Type B pancreatic cell (in vitro differentiated cells): ENCODE results near the gene NUP93. TPM values are rescaled to one million over a fixed set of nuclear protein-coding genes. Genes with fewer than 3 reads are reported as not detected.
"Not testable (repeated sequence)": the region's sequence is repeated elsewhere in the genome, so short reads cannot be mapped to it uniquely, and the experiment has no call there.

Experiments used
- DNase-seq: peaks from one replicate; pipeline ENCODE4 v3.0.0; 2021; ENCODE audit warnings: mixed read lengths; ENCODE audit not compliant: unreplicated experiment; ENCODE audit errors: extremely low spot score
- H3K27ac Mint-ChIP-seq: 2 replicates; pipeline ENCODE4 v1.8.0; 2021; ENCODE audit warnings: mild to moderate bottlenecking, mixed read lengths
- H3K27me3 Mint-ChIP-seq: 2 replicates; pipeline ENCODE4 v1.8.0; 2021; ENCODE audit warnings: mixed read lengths
- H3K36me3 Mint-ChIP-seq: 2 replicates; pipeline ENCODE4 v1.8.0; 2021; ENCODE audit warnings: mixed read lengths
- H3K4me1 Mint-ChIP-seq: one replicate; pipeline ENCODE4 v1.8.0; 2021; ENCODE audit warnings: mixed read lengths; ENCODE audit not compliant: unreplicated experiment
- H3K4me3 Mint-ChIP-seq: 2 replicates; pipeline ENCODE4 v1.8.0; 2021; ENCODE audit warnings: mild to moderate bottlenecking, mixed read lengths
- H3K9me3 Mint-ChIP-seq: 2 replicates; pipeline ENCODE4 v1.8.0; 2021; ENCODE audit warnings: mixed read lengths
- total RNA-seq: library from RNA; stranded (reverse); gene quantifications from 2 replicates; pipeline ENCODE4 v1.2.1, GENCODE V29; 2021; ENCODE audit warnings: low replicate concordance
- TF ChIP-seq, protein P1 (sequence below): fragments of 200-600 bp; sonication (generic); conservative IDR thresholded peaks from 2 replicates; pipeline ENCODE4 v1.5.0; 2021; ENCODE audit warnings: antibody characterized with exemption, mild to moderate bottlenecking

Gene NUP93
- total RNA-seq, 1 donor from 2014 or later: 101 TPM

- H3K9me3 Mint-ChIP-seq: no peaks in the 10 kb centered on the region
- peaks cover 16% of the 10 kb centered on the region for H3K27me3 Mint-ChIP-seq
- no peak for DNase-seq
- H3K4me3 Mint-ChIP-seq: no peak overlapping the region
- H3K4me1 Mint-ChIP-seq: no peaks in the 10 kb centered on the region
- no peaks in the 10 kb centered on the region for H3K36me3 Mint-ChIP-seq
- no peak overlapping the region for H3K27ac Mint-ChIP-seq
- TF ChIP-seq, protein P1, sequence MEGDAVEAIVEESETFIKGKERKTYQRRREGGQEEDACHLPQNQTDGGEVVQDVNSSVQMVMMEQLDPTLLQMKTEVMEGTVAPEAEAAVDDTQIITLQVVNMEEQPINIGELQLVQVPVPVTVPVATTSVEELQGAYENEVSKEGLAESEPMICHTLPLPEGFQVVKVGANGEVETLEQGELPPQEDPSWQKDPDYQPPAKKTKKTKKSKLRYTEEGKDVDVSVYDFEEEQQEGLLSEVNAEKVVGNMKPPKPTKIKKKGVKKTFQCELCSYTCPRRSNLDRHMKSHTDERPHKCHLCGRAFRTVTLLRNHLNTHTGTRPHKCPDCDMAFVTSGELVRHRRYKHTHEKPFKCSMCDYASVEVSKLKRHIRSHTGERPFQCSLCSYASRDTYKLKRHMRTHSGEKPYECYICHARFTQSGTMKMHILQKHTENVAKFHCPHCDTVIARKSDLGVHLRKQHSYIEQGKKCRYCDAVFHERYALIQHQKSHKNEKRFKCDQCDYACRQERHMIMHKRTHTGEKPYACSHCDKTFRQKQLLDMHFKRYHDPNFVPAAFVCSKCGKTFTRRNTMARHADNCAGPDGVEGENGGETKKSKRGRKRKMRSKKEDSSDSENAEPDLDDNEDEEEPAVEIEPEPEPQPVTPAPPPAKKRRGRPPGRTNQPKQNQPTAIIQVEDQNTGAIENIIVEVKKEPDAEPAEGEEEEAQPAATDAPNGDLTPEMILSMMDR: no peak
Observed at GRCh38 chr16:56710181-56710737, 19.7 kb upstream of the NUP93 start.

DNA sequence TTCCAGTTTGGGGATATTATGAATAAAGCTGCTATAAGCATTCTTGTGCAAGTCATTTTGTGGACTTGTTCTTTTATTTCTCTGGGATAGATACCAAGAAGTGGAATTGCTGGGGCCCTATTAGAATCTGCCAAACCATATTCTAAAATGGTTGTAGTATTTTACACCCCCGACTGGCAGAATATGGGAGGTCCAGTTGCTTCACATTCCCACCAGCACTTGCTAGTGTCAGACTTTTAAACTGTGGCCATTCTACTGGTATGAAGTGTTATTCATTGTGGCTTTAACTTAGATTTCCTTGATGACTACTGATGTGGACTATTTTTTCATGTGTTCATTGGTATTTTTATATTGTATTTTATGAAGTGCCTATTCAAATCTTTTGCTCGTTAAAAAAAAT, 18.1 kb upstream of the NUP93 start:
- Mint-ChIP-seq H3K4me1 (no peaks in the 10 kb centered on the region), H3K27me3 (peaks cover 16% of the 10 kb centered on the region), H3K9me3 (no peaks in the 10 kb centered on the region), H3K4me3 (no peak overlapping the region), H3K36me3 (no peaks in the 10 kb centered on the region), H3K27ac (no peak overlapping the region)
- DNase-seq: no peak
- TF ChIP-seq, protein P1: no peak

DNA sequence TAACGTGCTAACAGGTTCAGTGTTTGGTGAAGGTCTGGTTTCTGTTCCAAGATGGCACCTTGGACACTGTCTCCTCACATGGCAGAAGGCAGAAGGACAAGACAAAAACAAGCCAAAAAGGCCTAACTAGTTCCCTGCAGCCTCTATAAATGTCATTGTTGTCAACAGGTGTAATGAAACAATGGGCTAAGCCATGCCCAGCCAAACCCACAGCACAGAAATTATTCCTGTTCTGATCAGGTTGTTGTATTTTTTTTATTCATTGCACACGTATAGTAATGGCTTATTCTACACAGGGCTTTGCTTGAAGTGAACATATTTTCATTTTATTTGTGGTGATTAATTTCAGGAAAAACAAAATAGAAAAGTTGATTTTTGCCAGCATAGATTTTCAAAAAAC, 16.1 kb upstream of the NUP93 start:
- TF ChIP-seq, protein P1: no peak
- Mint-ChIP-seq H3K27me3 (peaks cover 10% of the 10 kb centered on the region), H3K4me1 (no peaks in the 10 kb centered on the region), H3K9me3 (no peaks in the 10 kb centered on the region), H3K4me3 (no peak overlapping the region), H3K36me3 (no peaks in the 10 kb centered on the region), H3K27ac (no peak overlapping the region)
- DNase-seq: no peak

DNA sequence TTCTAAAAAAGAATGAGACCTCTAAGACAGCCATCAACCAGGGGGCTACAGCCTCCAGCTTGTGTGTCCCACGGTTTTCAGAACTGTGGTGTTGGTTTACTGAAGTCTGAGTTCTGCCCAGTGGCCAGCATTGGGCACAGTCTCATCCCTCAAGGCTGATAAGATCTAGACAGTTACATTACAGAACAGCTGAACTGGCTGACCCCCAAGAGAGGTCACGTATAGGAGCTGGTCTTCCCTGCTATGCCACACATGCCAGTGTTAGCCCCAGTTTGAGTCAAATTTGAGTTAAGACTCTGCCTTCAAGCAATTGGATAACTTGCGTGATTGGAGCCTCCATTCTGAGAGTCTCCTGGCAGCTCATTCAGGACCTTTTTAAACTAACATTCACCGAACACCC, 14.8 kb upstream of the NUP93 start:
- H3K9me3 Mint-ChIP-seq: no peaks in the 10 kb centered on the region
- no peaks in the 10 kb centered on the region for H3K4me1 Mint-ChIP-seq
- H3K36me3 Mint-ChIP-seq: no peaks in the 10 kb centered on the region
- TF ChIP-seq, protein P1: no peak
- no peak overlapping the region for H3K4me3 Mint-ChIP-seq
- H3K27ac Mint-ChIP-seq: no peak overlapping the region
- DNase-seq: no peak
- peaks cover 6% of the 10 kb centered on the region for H3K27me3 Mint-ChIP-seq

GRCh38 chr16:56716761-56717160, 13.2 kb upstream of the NUP93 start:
- Mint-ChIP-seq H3K27ac (no peak overlapping the region), H3K4me3 (no peak overlapping the region), H3K4me1 (no peaks in the 10 kb centered on the region), H3K27me3 (peaks cover under 1% of the 10 kb centered on the region), H3K9me3 (no peaks in the 10 kb centered on the region), H3K36me3 (no peaks in the 10 kb centered on the region)
- DNase-seq: no peak
- TF ChIP-seq, protein P1: no peak

DNA sequence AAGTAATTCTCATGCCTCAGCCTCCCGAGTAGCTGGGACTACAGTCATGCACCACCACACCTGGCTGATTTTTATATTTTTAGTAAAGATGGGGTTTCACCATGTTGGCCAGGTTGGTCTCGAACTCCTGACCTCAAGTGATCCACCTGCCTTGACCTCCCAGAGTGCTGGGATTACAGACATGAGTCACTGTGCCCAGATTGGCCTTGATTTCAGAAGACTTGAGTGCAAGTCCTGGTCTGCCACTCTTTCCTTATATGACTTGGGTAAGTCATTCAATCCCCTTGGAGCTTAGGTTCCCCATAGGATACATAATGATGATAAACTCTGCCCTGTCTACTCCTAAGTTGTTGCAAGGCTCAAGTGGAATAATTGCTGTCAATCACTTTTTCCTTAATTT, 12.4 kb upstream of the NUP93 start:
- H3K9me3 Mint-ChIP-seq, H3K27me3 Mint-ChIP-seq, H3K27ac Mint-ChIP-seq, H3K4me1 Mint-ChIP-seq, H3K4me3 Mint-ChIP-seq, H3K36me3 Mint-ChIP-seq: not testable (repeated sequence)
- DNase-seq: peak; percentile 6
